BJ (cell line): ENCODE data around the gene LRTM2. TPM values are rescaled to one million over a fixed set of nuclear protein-coding genes. Genes with fewer than 3 reads are reported as not detected.

ENCODE experiments used
- CTCF ChIA-PET: fragments of 350-600 bp; formaldehyde crosslinking; extraction: SDS; loops from one replicate; lab custom pipeline; 2021; ENCODE audit warnings: antibody characterized with exemption, inconsistent platforms; lab: Yijun Ruan, JAX
- POLR2A ChIA-PET: fragments of 300-600 bp; sonication (Branson Sonifier 250); formaldehyde crosslinking; extraction: SDS; loops from one replicate; lab custom pipeline; 2021; ENCODE audit warnings: antibody characterized with exemption; lab: Charles Lee
- DNase-seq: peaks from one replicate; pipeline ENCODE4 v3.0.0-alpha.2; 2011; ENCODE audit warnings: low read depth
- H3K27me3 ChIP-seq: 2 replicates; pipeline ENCODE4 v1.6.0; 2011; ENCODE audit warnings: low read length; ENCODE audit not compliant: control insufficient read depth, insufficient read depth
- H3K36me3 ChIP-seq: 2 replicates; pipeline ENCODE4 v1.5.1; 2011; ENCODE audit warnings: low read length; ENCODE audit not compliant: control insufficient read depth, insufficient read depth
- H3K4me3 ChIP-seq: 2 replicates; pipeline ENCODE4 v1.5.1; 2011; ENCODE audit warnings: low read depth, mild to moderate bottlenecking, control low read depth, low read length
- polyA plus RNA-seq: library from polyadenylated mRNA; depleted of rRNA; stranded (reverse); fragments of >200 nt; gene quantifications from 2 replicates; pipeline ENCODE4 v1.2.3, GENCODE V29; 2011
- TF ChIP-seq, protein P1 (sequence below): IDR thresholded peaks from 2 replicates; pipeline ENCODE4 v1.5.1; 2011; ENCODE audit warnings: low read depth, mild to moderate bottlenecking, control low read depth, inconsistent platforms, low read length, moderate library complexity; ENCODE audit not compliant: insufficient read depth

LRTM2 gene
- polyA plus RNA-seq, 1 experiment, result not detected

DNA sequence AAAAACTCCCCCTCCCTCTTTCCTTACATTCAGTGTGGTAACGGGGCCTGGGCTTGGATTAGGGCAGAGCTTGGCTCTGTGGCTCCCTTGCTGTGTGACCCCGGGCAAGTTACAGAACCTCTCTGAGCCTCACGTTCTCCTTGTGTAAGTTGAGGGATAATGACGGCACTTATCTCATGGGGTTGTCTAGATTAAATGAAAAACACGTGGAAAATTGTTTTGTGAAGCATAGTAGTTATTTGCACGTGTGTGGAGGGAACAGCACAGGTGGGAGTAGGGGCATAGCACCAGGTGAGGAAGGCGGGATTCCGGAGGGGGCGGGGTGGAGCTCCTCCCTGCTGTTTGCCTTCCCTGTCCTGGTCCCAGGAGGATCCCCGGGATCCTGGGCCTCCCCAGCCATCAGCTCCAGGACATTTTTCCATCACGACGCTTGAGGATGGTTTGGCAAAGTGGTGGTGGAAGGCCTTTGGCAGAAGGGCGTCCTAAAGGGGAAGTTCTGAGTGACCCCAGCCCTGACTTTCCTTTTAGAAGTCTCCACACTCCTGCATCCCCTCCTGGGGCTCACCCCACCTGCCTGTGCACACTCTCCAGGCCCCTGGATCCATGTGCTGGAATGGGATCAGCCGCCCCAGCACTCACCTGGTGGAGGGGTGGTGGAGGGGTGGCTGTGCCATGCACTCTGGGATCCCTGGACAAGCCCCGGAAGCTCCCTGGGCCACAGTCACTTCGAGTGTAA lies 22.7 kb downstream of the LRTM2 start:
- peaks cover 47% of the 10 kb centered on the region for H3K27me3 ChIP-seq
- TF ChIP-seq, protein P1, sequence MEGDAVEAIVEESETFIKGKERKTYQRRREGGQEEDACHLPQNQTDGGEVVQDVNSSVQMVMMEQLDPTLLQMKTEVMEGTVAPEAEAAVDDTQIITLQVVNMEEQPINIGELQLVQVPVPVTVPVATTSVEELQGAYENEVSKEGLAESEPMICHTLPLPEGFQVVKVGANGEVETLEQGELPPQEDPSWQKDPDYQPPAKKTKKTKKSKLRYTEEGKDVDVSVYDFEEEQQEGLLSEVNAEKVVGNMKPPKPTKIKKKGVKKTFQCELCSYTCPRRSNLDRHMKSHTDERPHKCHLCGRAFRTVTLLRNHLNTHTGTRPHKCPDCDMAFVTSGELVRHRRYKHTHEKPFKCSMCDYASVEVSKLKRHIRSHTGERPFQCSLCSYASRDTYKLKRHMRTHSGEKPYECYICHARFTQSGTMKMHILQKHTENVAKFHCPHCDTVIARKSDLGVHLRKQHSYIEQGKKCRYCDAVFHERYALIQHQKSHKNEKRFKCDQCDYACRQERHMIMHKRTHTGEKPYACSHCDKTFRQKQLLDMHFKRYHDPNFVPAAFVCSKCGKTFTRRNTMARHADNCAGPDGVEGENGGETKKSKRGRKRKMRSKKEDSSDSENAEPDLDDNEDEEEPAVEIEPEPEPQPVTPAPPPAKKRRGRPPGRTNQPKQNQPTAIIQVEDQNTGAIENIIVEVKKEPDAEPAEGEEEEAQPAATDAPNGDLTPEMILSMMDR, result no peak
- H3K4me3 ChIP-seq, result no peak overlapping the region
- ChIA-PET CTCF (interaction anchor here (1.0 kb wide), 1 partner anchor 81 kb away, joined by 3 read pairs; no protein-coding TSS in a partner anchor), POLR2A (no interaction called here)
- H3K36me3 ChIP-seq, result no peaks in the 10 kb centered on the region
- no peak for DNase-seq

GRCh38 chr12:1843641-1844005 lies 23.3 kb downstream of the LRTM2 start:
- no peaks in the 10 kb centered on the region for H3K36me3 ChIP-seq
- DNase-seq, result no peak
- TF ChIP-seq, protein P1, result no peak
- peaks cover 49% of the 10 kb centered on the region for H3K27me3 ChIP-seq
- H3K4me3 ChIP-seq, result no peak overlapping the region
- ChIA-PET POLR2A (no interaction called here), CTCF (interaction anchor here (1.0 kb wide), 1 partner anchor 80 kb away, joined by 3 read pairs; no protein-coding TSS in a partner anchor)

GRCh38 chr12:1844223-1844622 lies 23.9 kb downstream of the LRTM2 start:
- H3K36me3 ChIP-seq, result no peaks in the 10 kb centered on the region
- TF ChIP-seq, protein P1, result no peak
- no peak overlapping the region for H3K4me3 ChIP-seq
- ChIA-PET POLR2A (no interaction called here), CTCF (no interaction called here)
- peaks cover 49% of the 10 kb centered on the region for H3K27me3 ChIP-seq
- no peak for DNase-seq

DNA sequence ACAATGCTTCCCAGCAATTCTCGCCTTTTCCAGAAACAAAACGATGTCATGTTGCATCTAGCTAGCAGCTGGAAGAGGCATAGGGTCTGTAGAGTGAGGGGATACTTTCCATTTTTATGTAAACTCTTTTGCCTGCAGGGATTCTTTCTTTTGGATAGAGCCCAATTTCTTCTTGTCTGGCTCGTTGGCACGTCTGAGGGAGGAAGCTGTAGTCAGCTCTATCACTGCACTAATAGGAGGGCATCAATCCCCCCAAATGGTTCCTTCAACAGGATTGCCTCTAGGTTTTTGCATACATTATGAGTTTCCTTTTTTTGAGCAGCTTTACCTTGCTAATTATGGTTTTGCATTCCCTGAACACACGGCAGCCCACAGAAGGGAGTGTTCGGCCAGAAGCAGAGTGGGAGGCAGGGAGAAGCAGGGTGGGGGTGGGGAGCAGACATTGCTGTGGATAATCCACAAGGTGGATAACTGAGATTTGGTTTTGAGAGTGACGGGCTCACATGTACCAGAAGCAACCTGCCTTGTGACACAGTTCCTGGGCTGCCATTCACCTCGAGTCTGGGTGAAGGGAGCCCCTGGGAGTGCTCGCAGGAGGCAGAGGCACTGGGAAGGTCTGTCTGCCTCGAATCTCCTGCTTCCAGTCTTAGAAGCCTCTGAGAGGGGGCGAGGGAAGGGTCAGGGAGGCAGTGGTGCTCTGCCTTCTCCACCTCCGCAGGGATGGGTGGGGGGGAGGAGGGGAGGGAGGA lies 24.5 kb downstream of the LRTM2 start:
- DNase-seq, result no peak
- Histone ChIP-seq H3K27me3 (peaks cover 44% of the 10 kb centered on the region), H3K36me3 (no peaks in the 10 kb centered on the region), H3K4me3 (no peak overlapping the region)
- ChIA-PET POLR2A (no interaction called here), CTCF (no interaction called here)
- TF ChIP-seq, protein P1, result no peak

DNA sequence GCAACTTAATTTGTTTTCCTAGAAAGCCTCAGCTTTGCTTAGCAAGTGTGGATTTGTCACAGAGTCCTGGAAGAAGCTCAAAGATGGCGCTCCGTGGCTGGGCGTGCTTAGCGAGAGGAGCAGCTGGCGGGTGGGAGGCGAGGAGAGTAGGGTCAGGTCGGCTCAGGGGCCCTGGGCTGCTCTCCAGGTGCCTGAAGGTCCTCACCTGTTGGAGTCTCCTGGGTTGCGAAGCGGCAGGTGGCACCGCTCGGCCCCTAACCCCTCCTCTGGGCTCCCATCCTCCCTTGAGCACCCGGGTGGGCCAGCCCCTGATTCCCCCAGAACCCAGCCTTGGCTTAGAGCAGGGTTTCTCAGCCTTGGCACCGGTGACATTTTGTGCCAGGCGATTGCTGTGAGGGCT lies 25.1 kb downstream of the LRTM2 start:
- peaks cover 46% of the 10 kb centered on the region for H3K27me3 ChIP-seq
- H3K4me3 ChIP-seq, result no peak overlapping the region
- no peak for DNase-seq
- H3K36me3 ChIP-seq, result no peaks in the 10 kb centered on the region
- ChIA-PET POLR2A (no interaction called here), CTCF (no interaction called here)
- TF ChIP-seq, protein P1, result no peak
